CD14-positive monocyte (primary cell): ENCODE measurements around the gene RNF215. TPM values are rescaled to one million over a fixed set of nuclear protein-coding genes. Genes with fewer than 3 reads are reported as not detected.
A peak's percentile ranks its signal among the peaks of the same experiment; 100 is the strongest.

Experiments used
- DNase-seq, 3 donors: peaks; one replicate each; pipeline ENCODE4 v3.0.0-alpha.2; 2011 to 2022
- H2AFZ ChIP-seq: 2 replicates; pipeline ENCODE4 v1.6.0; 2012; ENCODE audit warnings: mild to moderate bottlenecking, low read depth, low read length, inconsistent platforms; ENCODE audit not compliant: insufficient read depth, poor library complexity, severe bottlenecking
- H3K27ac ChIP-seq, 2 donors: 1 replicate in 1 of 2; 2 replicates in 1 of 2; pipeline ENCODE4 v1.5.1; 2012 to 2013; ENCODE audit warnings: low read length in 2 of 2, control low read depth in 1 of 2, inconsistent platforms in 1 of 2, low read depth in 1 of 2, mild to moderate bottlenecking in 1 of 2
- H3K27me3 ChIP-seq, 2 donors: one replicate each; pipeline versions ENCODE4 v1.6.0 to v1.6.1; 2011 to 2013; ENCODE audit warnings: low read length in 2 of 2; ENCODE audit not compliant: control insufficient read depth in 2 of 2, insufficient read depth in 2 of 2
- H3K36me3 ChIP-seq, 2 donors: replicated peaks in 1 of 2; 1 replicate in 1 of 2; 2 replicates in 1 of 2; pipeline versions ENCODE4 v1.5.1 to v1.6.1; 2012 to 2013; ENCODE audit warnings: low read length in 2 of 2, control low read depth in 1 of 2, inconsistent platforms in 1 of 2, mild to moderate bottlenecking in 1 of 2; ENCODE audit not compliant: insufficient read depth in 2 of 2, control insufficient read depth in 1 of 2
- H3K4me1 ChIP-seq, 2 donors: 1 replicate in 1 of 2; 2 replicates in 1 of 2; pipeline versions ENCODE4 v1.5.1 to v1.6.1; 2012 to 2013; ENCODE audit warnings: low read length in 2 of 2, control low read depth in 1 of 2, inconsistent platforms in 1 of 2, mild to moderate bottlenecking in 1 of 2, moderate library complexity in 1 of 2; ENCODE audit not compliant: insufficient read depth in 2 of 2, control insufficient read depth in 1 of 2
- H3K4me2 ChIP-seq: replicated peaks from 2 replicates; pipeline ENCODE3; 2012; ENCODE audit warnings: low read length, moderate library complexity, mild to moderate bottlenecking; ENCODE audit not compliant: poor library complexity, severe bottlenecking; ENCODE audit errors: extremely low read depth
- H3K4me3 ChIP-seq, 3 experiments: fragments of 200-600 bp in 1 of 3; sonication (generic) in 1 of 3; replicated peaks in 1 of 3; 1 replicate in 2 of 3; 2 replicates in 1 of 3; pipeline ENCODE4 v1.5.1; 2011 to 2013; ENCODE audit warnings: low read length in 3 of 3, mild to moderate bottlenecking in 3 of 3, control low read depth in 2 of 3, low read depth in 2 of 3, inconsistent platforms in 1 of 3, moderate library complexity in 1 of 3
- H3K79me2 ChIP-seq: 2 replicates; pipeline ENCODE4 v1.6.0; 2012; ENCODE audit warnings: mild to moderate bottlenecking, control low read depth, inconsistent platforms, low read length, moderate library complexity; ENCODE audit not compliant: insufficient read depth
- H3K9ac ChIP-seq: 2 replicates; pipeline ENCODE4 v1.6.0; 2017; ENCODE audit warnings: low read length, mild to moderate bottlenecking; ENCODE audit not compliant: insufficient read depth, poor library complexity, severe bottlenecking
- H3K9me3 ChIP-seq, 2 donors: replicated peaks in 1 of 2; 1 replicate in 1 of 2; 2 replicates in 1 of 2; pipeline versions ENCODE4 v1.5.1 to v1.6.1; 2012 to 2013; ENCODE audit warnings: low read length in 2 of 2, control low read depth in 1 of 2; ENCODE audit not compliant: control insufficient read depth in 1 of 2, insufficient read depth in 1 of 2
- H4K20me1 ChIP-seq: 2 replicates; pipeline ENCODE4 v1.6.0; 2012; ENCODE audit warnings: mild to moderate bottlenecking, low read length, control low read depth, moderate library complexity; ENCODE audit not compliant: insufficient read depth
- H3K27ac Mint-ChIP-seq, 7 donors: one replicate each; pipeline ENCODE4 v1.8.0; 2020; ENCODE audit warnings: mild to moderate bottlenecking in 7 of 7, mixed read lengths in 7 of 7, moderate library complexity in 6 of 7, inconsistent platforms in 2 of 7
- H3K27me3 Mint-ChIP-seq, 3 donors: one replicate each; pipeline ENCODE4 v1.8.0; 2021 to 2022; ENCODE audit warnings: low read depth in 3 of 3, mild to moderate bottlenecking in 3 of 3, mixed read lengths in 3 of 3, moderate library complexity in 3 of 3, inconsistent platforms in 1 of 3
- H3K36me3 Mint-ChIP-seq, 2 donors: one replicate each; pipeline ENCODE4 v1.8.0; 2020; ENCODE audit warnings: mixed read lengths in 2 of 2, inconsistent platforms in 1 of 2, mild to moderate bottlenecking in 1 of 2
- H3K4me1 Mint-ChIP-seq: one replicate; pipeline ENCODE4 v1.8.0; 2020; ENCODE audit warnings: mild to moderate bottlenecking, mixed read lengths
- H3K4me3 Mint-ChIP-seq, 2 donors: one replicate each; pipeline ENCODE4 v1.8.0; 2020; ENCODE audit warnings: mild to moderate bottlenecking in 2 of 2, mixed read lengths in 2 of 2, moderate library complexity in 1 of 2
- H3K9me3 Mint-ChIP-seq, 7 donors: one replicate each; pipeline ENCODE4 v1.8.0; 2020 to 2022; ENCODE audit warnings: mixed read lengths in 7 of 7, mild to moderate bottlenecking in 6 of 7, moderate library complexity in 6 of 7, inconsistent platforms in 2 of 7
- WGBS: methylation state at CpG from one replicate; pipeline ENCODE4 v1.1.5; 2013; ENCODE audit warnings: missing lambda C conversion rate; ENCODE audit not compliant: insufficient coverage; 5-methylcytosine and 5-hydroxymethylcytosine counted together
- intact Hi-C, 2 donors: fragments of 100-400 bp; cut with micrococcal nuclease; formaldehyde crosslinking; loops; one replicate each; pipeline versions ENCODE4 v1.15.0 to v1.15.1; 2023
- polyA plus RNA-seq, 3 donors: library from polyadenylated mRNA; depleted of rRNA in 1 of 3; unstranded in 2 of 3; stranded (reverse) in 1 of 3; fragments of 300-500 nt in 2 of 3; fragments of >200 nt in 1 of 3; fragmentation: Illumina TruSeq in 2 of 3; gene quantifications; 1 replicate in 2 of 3; 2 replicates in 1 of 3; pipeline ENCODE4 v1.2.3, GENCODE V29; 2012 to 2021
- TF ChIP-seq, protein P1 (sequence below): fragments of 200-600 bp; IDR thresholded peaks from one replicate; pipeline ENCODE4 v1.8.0; 2022; ENCODE audit warnings: antibody characterized with exemption, mild to moderate bottlenecking

RNF215 gene
- polyA plus RNA-seq, 3 donors: 0.26 to 12.2 (median 0.42) TPM

DNA sequence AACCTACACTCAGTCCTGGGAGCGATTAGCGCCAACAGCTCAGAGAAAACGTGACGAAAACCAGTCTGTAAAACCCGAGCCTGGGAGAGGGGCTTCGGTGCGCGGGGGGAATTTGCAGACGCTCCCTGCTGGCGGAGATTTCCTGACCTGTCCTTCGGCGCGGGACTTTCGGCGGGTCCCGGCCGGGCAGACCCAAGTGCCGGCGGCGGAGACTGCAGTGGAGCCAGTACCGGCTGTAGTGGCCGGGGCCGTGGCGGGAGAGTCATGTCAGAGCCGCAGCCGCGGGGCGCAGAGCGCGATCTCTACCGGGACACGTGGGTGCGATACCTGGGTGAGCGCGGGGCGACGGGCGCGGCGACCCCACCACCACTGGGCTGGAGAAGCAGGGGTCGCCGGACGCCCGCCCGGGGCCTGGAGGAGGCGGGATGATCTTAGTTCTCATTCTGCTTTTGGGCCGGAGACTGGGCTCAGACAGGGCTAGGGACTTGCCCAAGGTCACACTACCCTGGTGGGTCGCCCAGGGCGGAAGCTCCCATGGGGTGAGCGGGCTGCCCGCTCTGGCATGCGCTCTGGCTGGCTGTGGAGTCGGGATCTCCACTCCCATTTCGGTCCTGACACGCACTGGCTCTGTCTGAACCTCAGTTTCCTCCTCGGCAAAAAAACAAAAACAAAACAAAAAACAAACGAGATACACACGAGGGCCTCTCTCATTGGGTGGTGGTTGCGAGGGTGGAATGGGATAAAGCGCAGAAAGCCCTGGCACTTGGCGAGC is 38.6 kb upstream of the RNF215 start, which contains the start of gene MTFP1:
Gene MTFP1 (plus strand): TSS at position 153 of the 772 bp plus-strand sequence. CDS start 112 bp downstream, at position 265.
- Histone ChIP-seq H3K4me3 (peak within 1 kb of the TSS; percentile 49 to 88 (median 52)), H3K4me2 (peak within 1 kb of the TSS; percentile 85), H4K20me1 (no peaks in the 10 kb centered on the region), H3K36me3 (no peaks in the 10 kb centered on the region), H2AFZ (peak within 1 kb of the TSS; percentile 95), H3K27ac (peak within 1 kb of the TSS in 1 of 2 donors; percentile 97), H3K9ac (peak within 1 kb of the TSS; percentile 96), H3K9me3 (no peaks in the 10 kb centered on the region), H3K27me3 (no peaks in the 10 kb centered on the region), H3K4me1 (peaks cover 40 to 46% of the 10 kb centered on the region in 2 donors), H3K79me2 (peaks cover 6% of the 10 kb centered on the region)
- Mint-ChIP-seq H3K27ac (peak within 1 kb of the TSS; percentile 76 to 97 (median 85)), H3K9me3 (peaks cover 0 to 3% (median 0%) of the 10 kb centered on the region in 7 donors), H3K36me3 (peaks cover 3 to 14% of the 10 kb centered on the region in 2 donors), H3K4me1 (peaks cover 40% of the 10 kb centered on the region), H3K27me3 (peaks cover 0 to 2% (median 2%) of the 10 kb centered on the region in 3 donors), H3K4me3 (peak within 1 kb of the TSS; percentile 92 to 96)
- TF ChIP-seq, protein P1, sequence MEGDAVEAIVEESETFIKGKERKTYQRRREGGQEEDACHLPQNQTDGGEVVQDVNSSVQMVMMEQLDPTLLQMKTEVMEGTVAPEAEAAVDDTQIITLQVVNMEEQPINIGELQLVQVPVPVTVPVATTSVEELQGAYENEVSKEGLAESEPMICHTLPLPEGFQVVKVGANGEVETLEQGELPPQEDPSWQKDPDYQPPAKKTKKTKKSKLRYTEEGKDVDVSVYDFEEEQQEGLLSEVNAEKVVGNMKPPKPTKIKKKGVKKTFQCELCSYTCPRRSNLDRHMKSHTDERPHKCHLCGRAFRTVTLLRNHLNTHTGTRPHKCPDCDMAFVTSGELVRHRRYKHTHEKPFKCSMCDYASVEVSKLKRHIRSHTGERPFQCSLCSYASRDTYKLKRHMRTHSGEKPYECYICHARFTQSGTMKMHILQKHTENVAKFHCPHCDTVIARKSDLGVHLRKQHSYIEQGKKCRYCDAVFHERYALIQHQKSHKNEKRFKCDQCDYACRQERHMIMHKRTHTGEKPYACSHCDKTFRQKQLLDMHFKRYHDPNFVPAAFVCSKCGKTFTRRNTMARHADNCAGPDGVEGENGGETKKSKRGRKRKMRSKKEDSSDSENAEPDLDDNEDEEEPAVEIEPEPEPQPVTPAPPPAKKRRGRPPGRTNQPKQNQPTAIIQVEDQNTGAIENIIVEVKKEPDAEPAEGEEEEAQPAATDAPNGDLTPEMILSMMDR: no peak
- 4% methylated on average over 52 of the region's 61 CpGs for WGBS
- DNase-seq: peak; percentile 34 to 71 (median 43)
- intact Hi-C loops: loop anchor here (2.0 to 10.0 kb wide), 4 partner anchors 17 to 541 kb away; partner anchors contain the start of genes MTMR3 (in 1 of the 2) and RNF215 (in 1 of the 2)

DNA sequence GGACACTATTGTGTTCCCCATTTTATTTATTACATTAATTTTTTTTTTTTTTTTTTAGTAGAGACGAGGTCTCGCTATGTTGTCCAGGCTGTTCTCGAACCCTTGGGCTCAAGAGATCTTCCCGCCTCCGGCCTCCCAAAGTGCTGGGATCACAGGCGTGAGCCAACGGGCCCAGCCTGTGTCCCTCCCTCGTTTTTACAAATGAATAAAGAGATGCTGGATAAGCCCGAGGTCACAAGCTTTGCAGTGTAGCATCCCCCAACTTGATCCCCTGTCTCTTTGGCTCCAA is 38.1 kb upstream of the RNF215 start:
- no peak for DNase-seq
- Histone ChIP-seq H3K4me2 (peak overlapping the region; percentile 85), H3K36me3 (no peaks in the 10 kb centered on the region), H3K27me3 (no peaks in the 10 kb centered on the region), H3K79me2 (peaks cover 6% of the 10 kb centered on the region), H4K20me1 (no peaks in the 10 kb centered on the region), H3K9me3 (no peaks in the 10 kb centered on the region), H3K27ac (peak overlapping the region in 1 of 2 donors; percentile 51), H3K4me3 (peak overlapping the region; percentile 49 to 88 (median 50)), H3K9ac (peak overlapping the region; percentile 74), H3K4me1 (peaks cover 40 to 46% of the 10 kb centered on the region in 2 donors), H2AFZ (peak overlapping the region; percentile 91)
- intact Hi-C loops: loop anchor here (2.0 to 10.0 kb wide), 4 partner anchors 18 to 540 kb away; partner anchors contain the start of genes MTMR3 (in 1 of the 2) and RNF215 (in 1 of the 2)
- Mint-ChIP-seq H3K4me1 (peaks cover 40% of the 10 kb centered on the region), H3K27ac (peak overlapping the region; percentile 76 to 93 (median 85)), H3K9me3 (peaks cover 0 to 3% (median 0%) of the 10 kb centered on the region in 7 donors), H3K36me3 (peaks cover 3 to 20% of the 10 kb centered on the region in 2 donors), H3K4me3 (peak overlapping the region; percentile 87 to 93), H3K27me3 (peaks cover 0 to 2% (median 0%) of the 10 kb centered on the region in 3 donors)
- TF ChIP-seq, protein P1: no peak
- 13% methylated on average over 6 of the region's 9 CpGs for WGBS
